GF-D8 (cell line): Measurements from ENCODE around the gene NAPA.

Experiments used
- DNase-seq: peaks from one replicate; lab custom pipeline; 2025; lab: John Stamatoyannopoulos, UW

Gene NAPA

GRCh38 chr19:47514869-47515588 is at the start of gene NAPA:
Gene NAPA (minus strand): TSS chr19:47515063. CDS start chr19:47514940, 123 bp downstream.
- peak; percentile 99 for DNase-seq

DNA sequence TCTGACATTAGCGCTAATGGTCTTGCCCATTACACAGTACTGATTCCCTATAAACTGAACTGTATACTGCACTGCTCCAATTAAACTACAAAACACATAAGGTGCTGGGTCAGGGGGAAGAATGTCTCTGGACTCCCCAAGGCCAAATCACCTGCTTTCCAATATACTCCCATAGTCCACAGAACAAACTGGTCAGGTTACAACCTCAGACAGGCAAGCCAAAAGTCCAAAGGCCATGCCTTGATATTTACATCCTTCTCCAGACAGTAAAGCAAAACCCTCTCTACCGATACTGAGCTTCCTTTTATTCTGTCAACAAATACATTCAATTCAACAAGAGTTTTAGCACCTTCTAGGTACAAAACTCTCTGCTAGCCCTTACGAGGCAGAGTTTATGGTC is 49.2 kb upstream of the NAPA start:
- no peak for DNase-seq

GRCh38 chr19:47561440-47562057 is 46.7 kb upstream of the NAPA start:
- DNase-seq, result no peak

GRCh38 chr19:47560999-47561398 is 46.1 kb upstream of the NAPA start:
- no peak for DNase-seq

DNA sequence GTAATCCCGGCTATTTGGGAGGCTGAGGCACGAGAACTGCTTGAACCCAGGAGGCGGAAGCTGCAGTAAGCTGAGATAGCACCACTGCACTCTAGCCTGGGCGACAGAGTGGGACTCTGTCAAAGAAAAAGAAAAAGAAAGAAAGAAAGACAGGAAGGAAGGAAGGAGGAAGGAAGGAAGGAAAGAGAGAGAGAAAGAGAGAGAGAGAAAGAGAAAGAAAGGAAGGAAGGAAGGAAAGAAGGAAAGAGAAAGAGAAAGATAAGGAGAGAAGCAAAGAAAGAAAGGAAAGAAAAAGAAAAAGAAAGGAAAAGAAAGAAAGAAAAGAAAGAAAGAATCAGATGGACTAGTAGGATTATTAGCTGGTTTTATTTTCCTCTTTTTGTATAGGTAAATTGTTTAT is 35.3 kb upstream of the NAPA start:
- DNase-seq, result no peak

DNA sequence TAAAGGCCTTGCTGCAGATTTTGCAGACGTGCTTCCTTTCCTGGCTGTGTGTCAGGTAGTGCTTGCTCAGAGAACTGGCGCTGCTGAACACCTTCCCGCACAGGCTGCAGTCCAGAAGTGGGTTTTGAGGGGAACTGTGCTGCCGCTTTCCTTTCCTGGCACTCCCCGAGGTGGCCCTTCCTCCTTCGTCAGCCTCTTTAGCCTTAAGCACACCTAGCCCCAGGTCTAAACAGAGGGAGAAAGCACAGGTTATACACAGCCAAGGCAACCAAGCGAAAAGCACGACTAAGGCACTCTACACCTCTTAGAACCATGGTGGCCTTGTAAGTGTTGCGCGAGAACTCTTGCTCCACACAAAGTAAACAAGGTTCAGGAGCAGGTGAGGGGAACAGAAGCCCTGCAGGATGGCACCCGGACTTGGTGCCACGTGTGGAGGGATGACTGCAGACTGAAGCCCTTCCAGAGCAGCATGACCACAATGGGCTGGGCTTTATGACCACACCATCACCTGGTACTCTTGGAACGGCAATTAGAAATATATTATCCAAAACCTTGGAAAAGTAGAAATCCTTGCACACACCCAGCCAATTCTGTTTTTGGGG is 34.5 kb upstream of the NAPA start:
- DNase-seq, result no peak

DNA sequence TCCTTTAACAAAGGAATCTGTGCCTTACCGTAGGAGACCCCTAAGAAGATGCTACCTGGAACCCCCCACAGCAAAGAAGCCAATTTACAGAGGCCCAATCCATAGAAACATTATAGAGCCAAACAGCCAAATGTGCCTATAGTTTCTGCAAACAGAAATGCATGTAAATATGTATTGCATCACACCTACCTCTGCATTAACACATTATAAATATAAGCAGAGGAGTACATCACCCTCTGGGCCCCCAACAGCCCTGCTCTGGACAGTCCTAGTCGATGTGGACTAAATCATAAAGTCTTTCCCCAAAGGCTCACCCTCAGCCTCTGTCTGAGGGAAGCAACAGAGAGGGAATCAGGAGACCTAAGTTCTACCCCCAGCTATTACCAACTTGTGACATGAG is 32.3 kb upstream of the NAPA start:
- no peak for DNase-seq

DNA sequence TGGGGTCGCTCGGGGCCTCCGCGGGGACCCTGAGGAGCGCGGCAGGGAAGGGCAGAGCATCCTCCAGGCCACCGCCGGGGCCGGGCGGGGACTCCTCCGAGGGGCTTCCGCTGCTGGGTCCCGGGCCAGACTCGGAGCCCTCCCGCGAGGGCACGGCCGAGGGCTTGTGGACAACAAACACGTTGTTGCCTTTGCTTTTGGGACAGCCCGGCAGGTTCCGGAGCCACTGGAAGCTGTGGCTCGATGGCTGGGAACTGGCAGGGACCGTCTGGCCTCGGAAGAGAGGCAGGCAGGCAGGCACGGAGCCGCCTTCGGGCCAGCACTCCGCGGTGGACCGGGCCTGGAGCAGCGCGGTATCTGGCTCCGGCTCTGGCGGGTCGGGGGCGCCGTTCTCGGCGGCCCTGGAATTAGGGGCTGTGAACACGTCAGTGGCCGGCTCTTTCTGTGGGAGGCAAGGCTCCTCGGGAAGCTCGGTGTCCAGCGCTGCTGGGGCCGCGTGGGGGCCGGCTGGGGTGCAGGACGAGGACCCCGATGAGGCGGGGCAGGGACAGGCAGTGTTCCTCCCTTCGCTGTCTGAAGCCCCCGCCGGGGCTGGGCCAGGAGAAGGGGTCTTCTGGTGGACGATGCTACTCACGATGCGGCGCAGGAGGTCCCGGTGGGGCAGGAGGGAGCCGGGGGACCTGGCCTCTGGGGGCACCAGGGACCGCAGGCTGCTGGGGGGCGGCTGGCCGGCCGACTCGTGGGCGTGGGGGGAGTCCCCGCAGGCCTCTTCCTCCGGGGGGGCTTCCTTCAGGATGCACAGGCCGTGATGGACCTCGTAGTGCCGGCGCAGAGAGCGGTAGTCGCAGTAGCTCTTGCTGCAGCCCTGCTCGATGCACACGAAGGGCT is 30.4 kb upstream of the NAPA start:
- no peak for DNase-seq

GRCh38 chr19:47544476-47544875 is 29.6 kb upstream of the NAPA start:
- DNase-seq, result no peak

GRCh38 chr19:47544075-47544474 is 29.2 kb upstream of the NAPA start:
- no peak for DNase-seq

- no peak for DNase-seq
Observed at GRCh38 chr19:47542030-47542475, 27.2 kb upstream of the NAPA start.

- no peak for DNase-seq
Observed at GRCh38 chr19:47541518-47541917, 26.7 kb upstream of the NAPA start.

- DNase-seq, result no peak
Observed at GRCh38 chr19:47540748-47541147, 25.9 kb upstream of the NAPA start.

GRCh38 chr19:47539747-47540311 is 25.0 kb upstream of the NAPA start:
- no peak for DNase-seq

DNA sequence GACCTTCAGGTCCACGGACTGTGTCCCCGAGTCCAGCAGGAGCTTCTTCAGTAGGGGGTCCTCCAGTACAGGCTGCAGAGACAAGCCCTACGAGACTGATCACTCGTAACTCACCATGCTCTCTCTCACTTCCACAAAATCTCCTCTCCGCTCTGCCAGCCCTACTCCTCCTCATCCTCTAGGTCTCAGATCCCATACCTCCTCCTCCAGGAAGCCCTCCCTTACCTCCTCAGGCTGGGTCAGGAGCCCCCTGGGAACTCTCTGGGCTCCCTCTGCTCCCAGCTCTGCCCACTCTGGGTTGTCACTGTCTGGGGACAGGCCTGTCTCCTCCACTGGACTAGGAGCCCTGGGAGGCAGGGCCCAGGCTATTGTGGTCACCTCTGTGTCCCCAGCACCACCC is 23.9 kb upstream of the NAPA start:
- no peak for DNase-seq

GRCh38 chr19:47537493-47537892 is 22.6 kb upstream of the NAPA start:
- no peak for DNase-seq

DNA sequence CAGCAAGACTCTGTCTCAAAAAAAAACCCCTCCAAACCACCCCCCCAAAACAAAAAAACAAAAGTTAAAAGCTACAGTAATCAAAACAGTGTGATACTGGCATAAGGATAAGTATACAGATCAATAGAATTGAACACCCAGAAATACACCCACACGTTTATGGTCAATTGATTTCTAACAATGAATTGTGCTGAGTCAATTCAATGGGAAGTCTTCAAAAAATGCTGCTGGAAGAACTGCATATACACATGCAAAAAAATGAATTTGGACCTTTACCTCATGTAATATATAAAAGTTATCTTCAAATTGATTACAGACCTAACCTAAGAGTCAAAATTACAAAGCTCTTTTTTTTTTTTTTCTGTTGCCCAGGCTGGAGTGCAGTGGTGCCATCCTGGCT is 19.8 kb upstream of the NAPA start:
- DNase-seq, result no peak

GRCh38 chr19:47531640-47532387 is 17.0 kb upstream of the NAPA start:
- no peak for DNase-seq

DNA sequence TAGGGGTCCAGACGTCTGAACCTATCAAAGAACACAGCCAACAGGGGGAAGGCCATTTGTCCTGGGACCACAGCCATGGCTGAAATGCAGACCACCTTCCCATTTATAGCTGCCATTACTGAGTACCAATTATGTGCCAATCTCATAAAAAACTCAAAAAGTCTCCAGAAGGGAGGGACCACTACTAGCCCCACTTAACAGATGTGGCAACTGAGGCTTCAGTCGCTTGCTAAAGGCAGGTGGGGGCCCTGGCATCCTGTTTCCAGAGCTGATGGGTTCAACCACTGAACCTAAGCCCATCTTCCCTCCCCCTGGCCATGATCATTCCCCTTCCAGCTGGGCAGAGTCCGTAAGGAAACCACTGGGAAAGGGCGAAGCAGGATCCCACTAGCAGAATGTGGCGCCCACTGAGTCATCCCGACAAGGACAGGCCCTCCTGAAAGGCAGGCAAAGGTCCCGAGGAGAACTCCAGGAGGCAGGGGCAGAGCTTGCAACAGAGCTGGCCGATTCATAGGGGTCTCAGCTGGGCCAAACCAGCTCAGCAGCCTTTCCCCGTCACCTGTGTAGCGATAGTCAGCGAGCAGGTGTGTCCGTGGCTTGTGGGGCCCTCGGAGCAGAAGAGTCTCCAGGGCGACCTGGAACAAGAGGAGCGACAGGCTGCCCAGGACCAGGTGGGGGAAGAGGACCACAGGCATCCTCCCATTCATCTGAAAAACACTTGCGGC is 14.3 kb upstream of the NAPA start:
- DNase-seq, result no peak

DNA sequence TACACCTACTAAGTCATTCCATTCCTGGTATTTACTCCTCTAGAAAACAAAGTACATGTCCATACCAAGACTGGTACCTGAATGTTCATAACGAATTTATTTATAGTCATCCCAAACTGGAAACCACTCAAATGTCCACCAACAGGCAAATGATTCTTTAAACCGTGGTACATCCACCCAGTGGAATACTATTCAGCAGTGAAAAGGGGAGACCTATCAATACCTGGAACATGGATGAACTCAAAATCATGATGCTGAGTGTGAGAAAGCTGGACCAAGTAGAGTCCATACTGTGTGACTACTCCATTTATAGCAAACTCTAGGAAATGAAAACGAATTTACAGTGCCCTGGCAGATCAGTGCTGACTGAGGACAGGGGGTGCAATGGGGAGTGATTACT is 11.9 kb upstream of the NAPA start:
- no peak for DNase-seq

- DNase-seq, result no peak
Observed at GRCh38 chr19:47523473-47523872, 8.6 kb upstream of the NAPA start.
